Non-pigmented ciliary epithelial cell (primary cell): Measurements from ENCODE around the gene METTL27.
"Not testable (repeated sequence)": the region's sequence is repeated elsewhere in the genome, so short reads cannot be mapped to it uniquely, and the experiment has no call there.

Experiments used
- DNase-seq: peaks from one replicate; pipeline ENCODE4 v3.0.0-alpha.2; 2010; ENCODE audit warnings: low read depth

The METTL27 gene

DNA sequence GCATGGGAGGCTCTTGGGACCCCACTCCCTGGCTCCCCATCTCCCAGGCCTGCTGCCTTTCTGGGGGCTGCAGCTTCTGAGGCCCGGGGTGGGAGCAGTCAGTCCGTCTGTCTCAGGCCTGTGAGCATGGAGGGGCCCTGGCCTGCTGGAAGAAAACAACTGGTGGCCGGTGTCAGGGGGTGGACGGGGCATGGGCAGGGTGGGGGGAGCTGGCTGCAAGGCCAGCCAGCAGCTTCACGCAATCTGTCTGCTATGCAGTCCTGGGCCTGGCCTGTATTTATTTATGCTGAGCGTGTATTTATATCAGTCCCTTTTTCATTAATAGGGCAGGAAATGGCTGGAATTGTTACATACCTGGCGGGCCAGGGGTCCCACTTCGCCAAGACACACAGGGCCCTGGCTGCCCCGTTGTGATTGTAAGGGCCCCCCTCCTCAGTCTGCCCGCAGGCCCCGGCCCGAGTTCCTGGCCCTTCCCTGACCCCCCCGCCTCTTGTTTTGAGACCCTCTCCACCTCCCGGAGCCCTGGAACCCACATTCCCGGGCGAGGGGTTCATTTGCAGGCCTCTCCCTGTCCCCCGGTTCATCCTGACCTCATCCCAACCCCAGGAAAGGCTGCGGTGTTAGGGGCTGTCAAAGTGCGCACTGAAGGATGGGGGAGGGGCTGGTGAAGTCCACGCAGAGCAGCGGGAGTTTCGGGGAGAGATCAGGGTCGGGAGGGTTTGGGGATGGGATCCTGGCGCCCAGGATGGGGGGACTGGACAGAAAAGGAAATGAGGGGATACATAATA, 26.9 kb upstream of the METTL27 start:
- no peak for DNase-seq

DNA sequence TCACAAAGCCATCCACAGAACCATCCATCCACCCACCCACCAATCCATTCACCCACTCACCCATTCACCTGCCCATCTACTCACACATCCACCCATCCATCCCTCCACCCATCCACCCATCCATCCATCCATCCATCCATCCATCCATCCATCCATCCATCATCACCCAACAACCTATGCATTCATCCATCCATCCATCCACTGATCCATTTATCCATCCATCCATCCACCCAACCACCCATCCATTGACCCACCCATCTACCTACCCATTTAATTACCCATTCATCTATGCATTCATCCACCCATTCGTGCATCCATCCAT, 24.1 kb upstream of the METTL27 start:
- no peak for DNase-seq

DNA sequence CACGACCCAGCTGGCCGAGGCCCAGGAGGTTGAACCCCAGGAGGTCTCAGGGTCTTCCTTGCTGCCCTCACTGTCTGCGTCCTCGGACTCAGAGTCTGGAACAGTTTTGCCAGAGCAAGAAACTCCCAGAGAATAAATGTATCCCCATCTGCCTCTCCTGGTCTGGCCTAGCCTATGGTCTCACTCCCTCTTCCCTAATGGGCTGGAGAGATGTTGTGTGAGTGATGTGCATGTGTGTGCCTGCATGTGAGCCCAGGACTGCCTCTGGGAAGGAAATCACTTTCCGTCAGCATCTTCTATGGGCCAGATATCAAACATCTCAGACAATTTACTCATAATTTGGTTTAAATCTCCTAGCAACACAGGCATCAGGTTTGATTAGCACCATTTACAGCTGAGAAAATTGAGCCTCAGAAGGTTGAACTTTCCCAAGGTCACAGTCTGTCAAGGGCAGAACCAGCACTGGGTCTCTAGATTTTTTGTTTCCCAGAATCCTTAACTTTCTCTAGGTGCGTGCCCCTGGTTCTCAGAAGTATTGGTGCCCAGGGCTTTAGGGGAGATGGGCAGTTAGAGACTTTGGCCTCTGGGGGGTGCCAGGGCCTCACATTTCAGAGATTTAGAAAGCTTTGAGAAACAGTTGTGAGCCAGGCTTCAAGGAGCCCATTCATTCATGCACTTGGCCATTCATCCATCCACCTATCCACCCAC, 23.6 kb upstream of the METTL27 start:
- DNase-seq, result no peak

DNA sequence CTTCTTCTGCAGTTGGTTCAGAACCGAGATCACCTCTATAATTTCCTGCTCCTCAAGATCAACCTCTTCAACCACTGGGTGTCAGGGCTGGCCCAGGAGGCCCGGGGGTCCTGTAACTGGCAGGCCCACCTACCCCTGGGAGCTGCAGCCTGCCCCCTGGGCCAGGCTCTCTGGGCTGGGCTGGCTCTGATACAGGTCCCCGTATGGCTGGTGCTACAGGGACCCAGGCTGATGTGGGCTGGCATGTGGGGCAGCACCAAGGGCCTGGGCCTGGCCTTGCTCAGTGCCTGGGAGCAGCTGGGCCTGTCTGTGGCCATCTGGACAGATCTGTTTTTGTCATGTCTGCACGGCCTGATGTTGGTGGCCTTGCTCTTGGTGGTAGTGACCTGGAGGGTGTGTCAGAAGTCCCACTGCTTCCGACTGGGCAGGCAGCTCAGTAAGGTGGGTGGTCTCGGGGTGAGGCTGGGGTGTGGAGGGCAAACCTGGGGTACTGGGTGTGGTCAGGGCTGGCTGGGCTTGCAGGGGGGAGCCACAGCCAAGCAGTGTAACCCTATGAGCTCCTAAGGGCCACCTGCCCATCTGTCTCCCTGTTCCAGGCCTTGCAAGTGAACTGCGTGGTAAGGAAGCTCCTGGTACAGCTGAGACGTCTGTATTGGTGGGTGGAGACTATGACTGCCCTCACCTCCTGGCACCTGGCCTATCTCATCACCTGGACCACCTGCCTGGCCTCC, 22.8 kb upstream of the METTL27 start:
- no peak for DNase-seq

DNA sequence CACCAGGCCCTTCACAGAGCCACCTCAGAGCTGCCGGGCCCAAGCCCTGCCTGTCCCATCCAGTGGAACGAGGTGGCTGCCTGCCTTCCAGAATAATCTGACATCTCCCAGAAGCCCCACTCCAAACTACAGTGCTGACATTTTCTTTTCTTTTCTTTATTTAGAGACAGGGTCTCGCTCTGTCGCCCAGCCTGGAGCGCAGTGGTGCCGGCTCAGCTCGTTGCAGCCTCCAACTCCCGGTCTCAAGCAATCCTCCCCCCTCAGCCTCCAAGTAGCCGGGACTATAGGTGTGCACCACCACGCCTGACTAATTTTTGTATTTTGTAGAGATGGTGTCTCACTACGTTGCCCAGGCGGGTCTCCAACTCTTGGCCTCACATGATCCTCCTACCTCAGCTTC, 19.0 kb upstream of the METTL27 start:
- DNase-seq, result no peak

DNA sequence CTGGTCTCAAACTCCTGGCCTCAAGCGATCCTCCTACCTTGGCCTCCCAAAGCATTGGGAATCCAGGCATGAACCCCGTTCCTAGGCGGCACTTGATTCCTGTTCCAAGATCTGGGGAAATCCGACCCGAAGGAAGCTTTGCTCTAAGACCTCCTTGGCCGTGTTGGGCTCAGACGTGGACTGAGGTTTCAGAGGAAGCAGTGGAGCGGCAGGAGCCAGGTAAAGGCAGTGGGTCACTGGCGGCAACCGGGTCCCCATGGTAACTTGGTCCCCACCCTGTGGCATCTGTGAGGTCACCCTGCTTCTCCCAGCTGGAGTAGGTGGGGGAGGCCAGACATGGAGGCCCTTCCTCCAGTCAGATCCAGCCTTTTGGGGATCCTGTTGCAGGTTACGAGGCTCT, 18.5 kb upstream of the METTL27 start, which contains the start of gene TMEM270:
TMEM270 (plus strand) TSS at position 301 of the 400 bp plus-strand sequence; CDS start at position 337, 36 bp downstream.
- DNase-seq, result no peak

DNA sequence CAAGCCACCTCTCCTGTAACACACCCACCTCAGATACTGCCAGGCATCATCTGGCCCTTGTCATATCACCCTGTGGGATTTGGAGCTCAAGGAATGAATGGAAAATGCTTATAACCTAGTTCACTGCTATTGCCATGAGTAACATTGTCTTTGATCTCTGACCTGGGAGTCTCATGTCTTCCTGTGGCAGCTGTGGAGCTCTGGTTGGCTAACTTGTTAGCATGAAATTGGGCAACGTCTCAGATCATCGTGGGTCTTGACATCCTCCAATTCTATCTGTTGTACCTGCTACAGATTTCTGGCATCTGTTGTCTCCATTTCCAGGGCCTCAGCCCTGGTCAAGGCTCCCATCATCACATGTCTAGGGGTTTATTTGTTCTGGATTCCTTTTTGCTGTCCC, 16.5 kb upstream of the METTL27 start:
- no peak for DNase-seq

DNA sequence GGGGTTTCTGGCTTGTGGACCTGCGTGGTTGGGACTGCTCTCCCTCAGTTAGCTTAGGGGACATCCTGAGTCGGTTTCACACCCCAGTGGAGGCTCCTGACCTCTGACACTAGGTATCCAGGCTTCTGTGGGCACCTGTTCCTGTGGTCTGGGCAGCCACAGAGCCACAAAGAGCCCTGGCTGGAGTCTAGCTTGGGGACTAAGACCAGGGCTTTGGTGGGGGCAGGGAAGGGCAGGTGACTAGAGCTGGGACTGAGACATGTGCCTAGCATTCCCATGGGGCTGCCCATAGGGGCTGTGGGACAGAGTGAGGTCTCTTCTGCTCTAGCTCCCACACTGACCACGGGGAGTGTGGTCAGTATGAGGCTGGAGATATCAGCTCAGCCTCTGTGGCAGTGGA, 14.6 kb upstream of the METTL27 start:
- DNase-seq, result no peak

DNA sequence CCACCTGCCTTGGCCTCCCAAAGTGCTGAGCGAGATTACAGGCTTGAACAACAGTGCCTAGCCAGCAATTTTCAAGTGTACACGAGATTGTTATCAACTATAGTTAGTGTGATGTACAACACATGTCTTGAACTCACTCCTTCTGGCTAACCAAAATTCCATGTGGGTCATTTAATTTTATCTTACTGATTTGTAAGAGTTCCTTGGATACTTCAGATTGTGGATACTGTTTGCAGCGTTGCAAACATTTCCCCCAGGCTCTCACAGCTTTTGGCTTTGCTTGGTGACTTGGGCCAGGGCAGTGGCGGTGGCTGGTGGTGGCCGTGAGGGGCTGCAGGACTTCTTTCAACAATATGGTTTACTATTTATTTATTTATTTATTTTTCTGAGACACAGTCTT, 10.2 kb upstream of the METTL27 start:
- DNase-seq, result no peak

DNA sequence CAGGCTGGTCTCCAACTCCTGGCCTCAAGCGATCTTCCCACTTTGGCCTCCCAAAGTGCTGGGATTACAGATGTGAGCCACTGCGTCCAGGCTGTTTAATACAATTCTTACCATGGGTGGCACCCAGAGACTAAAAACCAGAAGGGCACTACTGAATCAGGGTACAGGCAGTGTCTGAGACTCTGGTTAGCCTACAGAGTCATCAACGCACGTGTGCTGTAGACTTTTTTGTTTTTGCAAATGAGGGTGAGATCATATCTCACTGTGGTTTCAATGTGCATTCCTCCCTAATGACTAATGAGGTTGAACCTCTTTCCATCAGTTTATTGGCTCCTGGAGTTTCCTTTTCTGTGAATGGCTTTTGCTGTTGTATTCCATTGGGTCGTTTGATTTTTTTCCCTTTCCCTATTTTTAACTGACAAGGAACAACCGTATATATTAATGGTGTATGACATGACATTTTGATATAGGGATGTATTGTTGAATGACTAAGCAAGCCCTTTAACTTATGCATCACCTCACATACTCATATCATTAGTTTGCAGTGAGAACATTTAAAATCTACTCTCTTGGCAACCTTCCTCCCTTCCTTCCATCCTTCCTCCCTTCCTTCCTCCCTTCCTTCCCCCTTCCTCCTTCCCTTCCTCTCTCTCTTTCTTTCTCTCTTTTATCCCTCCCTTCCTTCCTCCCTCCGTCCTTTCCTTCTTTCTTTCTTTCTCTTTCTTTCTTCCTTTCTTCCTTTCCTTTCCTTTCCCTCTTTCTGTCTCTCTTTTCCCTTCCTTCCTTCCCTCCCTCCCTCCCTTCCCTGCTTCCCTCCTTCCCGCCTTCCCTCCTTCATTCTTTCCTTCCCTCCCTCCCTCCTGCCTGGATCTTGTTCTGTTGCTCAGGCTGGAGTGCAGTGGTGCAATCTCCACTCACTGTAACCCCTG, 9.4 kb upstream of the METTL27 start:
- peak; percentile 95 for DNase-seq

DNA sequence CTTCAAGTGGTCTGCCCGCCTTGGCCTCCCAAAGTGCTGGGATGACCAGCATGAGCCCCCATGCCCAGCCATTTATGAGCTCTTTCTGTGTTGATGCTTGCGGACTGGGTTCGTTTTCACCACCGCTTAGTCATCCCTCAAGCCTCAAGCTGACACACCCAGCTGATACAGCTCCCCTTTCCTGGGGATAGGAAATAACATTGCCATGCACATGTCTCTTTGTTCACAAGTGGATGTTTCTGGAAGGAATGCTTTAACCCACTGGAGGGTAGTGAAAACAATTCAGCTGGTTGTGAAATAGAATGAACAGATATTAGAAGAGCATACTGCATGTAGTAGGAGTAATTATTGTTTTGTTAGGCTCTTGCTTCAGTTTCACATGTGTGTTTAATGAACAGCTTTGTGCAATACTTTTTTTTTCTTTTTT, 8.5 kb upstream of the METTL27 start:
- DNase-seq, result peak; percentile 95

DNA sequence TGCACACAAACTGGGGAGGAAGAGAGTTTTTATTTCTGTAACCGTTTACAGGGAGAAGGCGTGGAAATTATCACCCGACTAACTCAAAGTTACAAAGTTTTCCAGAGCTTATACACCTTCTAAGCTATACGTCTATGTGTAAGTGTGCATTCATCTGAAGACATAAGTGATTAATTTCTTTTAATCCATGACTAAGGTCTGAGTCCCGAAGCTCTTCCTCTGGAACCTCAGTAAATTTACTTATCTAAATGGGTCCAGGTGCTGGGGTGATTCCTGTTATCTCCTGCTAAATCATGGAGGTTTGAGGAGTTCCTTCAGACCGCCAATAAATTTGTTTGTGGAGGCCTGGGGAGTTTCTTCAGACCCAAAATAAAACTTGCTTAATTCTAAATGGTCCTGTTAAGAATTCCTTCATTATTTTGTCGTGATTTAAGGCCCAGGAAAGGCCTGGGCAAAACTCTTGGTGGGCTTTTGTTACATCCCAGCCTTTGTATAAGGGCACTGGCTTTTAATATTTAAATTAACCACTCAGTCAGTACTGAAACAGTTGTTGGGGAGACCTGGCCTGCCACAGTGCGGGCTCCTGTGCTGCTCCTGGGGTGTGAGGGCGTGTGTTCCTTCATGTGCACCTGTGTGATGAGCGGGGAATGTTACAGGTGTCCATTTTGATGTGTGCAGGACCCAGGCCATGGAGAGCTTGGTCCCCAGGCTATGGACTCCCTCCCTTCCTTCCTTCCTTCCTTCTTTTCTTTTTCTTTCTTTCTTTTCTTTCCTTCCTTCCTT, 5.8 kb upstream of the METTL27 start:
- DNase-seq, result no peak

DNA sequence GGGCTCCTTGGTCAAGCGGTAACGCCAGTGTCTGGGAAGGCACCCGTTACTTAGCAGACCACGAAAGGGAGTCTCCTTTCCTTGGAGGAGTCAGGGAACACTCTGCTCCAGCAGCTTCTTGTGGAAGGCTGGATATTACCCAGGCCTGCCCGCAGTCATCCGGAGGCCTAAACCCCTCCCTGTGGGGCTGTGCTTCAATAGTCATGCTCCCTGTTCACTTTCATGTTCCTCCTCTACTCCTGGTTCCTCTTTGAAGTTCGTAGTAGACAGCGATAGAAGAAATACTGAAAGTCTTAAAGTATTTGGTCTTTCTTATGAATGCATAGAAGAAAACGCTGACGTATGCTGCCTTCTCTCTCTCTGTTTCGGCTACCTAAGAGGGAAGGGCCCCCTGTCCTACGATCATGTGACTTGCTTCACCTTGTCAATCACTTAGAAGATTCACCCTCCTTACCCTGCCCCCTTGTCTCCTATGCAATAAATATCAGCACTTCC, 3.4 kb upstream of the METTL27 start:
- not testable (repeated sequence) for DNase-seq

DNA sequence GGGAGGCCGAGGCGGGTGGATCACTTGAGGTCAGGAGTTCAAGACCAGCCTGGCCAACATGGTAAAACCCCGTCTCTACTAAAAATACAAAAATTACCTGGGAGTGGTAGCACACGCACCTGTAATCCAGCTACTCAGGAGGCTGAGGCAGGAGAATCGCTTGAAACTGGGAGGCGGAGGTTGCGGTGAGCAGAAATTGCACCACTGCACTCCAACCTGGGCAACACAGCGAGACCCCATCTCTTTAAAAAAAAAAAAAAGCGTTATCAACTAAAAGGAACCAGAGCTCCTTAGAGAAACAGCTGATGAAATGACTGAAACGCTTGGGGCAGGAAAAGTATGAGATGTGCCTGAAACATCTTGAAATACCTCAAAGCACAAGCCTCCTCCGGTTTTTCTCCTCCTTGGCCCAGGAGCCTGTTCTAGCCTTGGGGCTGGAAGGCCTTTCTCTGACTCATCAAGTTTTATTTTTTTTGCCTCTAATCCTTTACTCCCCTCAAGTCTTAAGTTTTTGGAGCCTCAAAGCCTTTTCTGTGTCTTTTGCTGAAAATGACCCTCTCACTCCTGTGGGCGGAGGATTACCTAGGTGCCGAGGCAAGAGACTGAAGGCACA, 2.6 kb upstream of the METTL27 start:
- DNase-seq, result peak; percentile 50

DNA sequence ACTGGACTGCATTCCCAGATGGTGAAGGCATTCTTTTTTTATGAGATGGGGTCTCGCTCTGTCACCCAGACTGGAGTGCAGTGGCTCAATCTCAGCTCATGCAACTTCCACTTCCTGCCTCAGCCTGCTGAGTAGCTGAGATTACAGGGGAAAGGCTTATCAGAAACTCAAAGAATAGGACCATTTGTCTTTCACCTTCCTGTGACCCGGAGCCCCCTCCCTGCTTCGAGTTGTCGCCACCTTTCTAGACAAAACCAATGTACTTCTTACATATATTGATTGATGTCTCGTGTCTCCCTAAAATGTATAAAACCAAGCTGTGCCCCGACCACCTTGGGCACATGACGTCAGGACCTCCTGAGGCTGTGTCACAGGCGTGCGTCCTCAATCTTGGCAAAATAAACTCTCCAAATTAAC, 1.8 kb upstream of the METTL27 start:
- DNase-seq, result no peak

DNA sequence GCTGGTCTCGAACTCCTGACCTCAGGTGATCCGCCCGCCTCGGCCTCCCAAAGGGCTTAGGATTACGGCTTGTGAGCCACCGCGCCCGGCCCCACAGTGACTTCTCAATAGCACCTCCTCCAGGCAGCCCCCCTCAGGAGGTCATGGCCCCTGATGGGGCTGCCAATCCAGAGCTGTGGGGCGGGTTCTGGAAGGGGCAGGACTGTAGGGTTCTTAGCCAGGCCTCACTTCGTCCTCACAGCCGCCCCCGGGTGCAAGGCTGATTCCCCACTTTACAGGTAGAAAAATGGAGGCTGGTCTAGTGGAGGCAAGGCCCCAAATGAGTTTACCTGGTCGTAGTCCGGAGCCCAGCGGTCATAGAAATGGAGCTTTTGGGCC, 638 bp downstream of the METTL27 start:
- DNase-seq, result no peak

DNA sequence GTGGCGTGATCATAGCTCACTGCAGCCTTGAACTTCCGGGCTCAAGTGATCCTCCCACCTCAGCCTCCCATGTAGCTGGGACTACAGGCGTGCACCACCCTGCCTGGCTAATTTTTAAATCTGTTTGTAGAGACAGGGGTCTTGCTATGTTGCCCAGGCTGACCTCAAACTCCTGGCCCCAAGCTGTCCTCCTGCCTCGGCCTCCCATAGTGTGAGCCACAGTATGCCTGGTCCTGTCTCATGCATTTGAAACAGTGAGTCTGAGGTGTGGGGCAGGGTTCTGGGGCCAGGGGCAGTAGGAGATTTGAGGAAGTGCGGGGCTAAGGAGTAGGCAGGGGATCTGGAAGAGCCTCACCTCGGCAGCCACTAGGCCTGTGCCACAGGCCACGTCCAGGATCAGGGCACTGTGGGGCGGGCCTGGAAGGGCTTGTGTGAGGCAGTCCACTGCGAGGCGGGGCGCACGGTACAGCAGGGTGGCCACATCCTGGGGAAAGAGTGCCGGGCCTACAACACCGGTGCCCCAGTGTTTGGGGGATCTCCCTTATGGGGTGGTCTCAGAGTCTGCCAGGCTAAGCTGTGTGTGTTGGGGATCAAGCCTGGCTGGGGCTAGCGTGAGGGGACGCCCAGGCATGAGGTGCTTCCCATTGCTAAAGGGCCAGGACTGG, 1.5 kb downstream of the METTL27 start:
- DNase-seq, result no peak

DNA sequence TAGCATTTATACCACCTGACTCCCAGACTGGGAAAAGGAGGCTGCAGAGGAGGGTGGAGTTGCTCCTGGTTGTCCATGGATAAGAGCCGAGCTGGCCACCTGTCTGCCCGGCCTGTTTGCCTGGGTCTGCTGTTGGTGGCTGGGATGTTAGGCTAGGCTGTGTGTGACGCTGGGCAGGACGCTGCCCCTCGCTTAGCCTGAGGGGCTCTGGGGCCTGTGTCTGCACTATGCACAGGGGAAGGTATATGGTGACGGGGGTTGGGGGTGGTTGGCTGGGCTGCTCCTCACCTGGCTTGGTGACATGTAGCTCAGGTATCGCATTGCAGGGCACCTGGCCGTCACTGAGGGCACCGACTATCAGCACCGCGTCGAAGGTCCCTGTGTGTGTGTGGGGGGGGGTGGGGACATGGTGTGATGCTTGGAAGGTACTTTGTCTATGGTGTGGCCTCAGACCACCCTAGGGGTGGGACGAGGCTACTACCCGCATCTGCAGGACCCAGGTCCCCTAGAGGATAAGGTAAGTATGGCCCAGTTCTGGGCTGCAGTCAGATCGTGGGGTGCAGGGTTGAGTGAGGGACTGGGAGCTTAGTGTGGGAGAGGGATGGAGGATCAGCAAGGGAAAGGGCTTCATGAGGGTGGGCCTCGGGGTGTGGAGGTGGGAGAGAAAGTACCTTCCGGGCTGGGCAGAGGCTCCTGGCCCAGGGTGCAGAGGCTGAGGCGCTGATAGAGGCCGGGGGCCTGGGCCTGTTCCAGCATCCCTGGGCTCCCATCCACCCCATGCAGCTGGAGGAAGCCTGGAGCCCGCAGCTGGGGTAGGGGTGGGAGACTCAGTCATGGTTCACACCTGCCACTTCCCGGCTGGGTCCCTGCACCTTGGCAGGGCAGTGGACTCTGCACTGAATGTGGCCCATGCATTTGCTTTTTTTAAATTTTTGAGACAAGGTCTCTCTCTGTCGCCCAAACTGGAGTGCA, 2.3 kb downstream of the METTL27 start:
- no peak for DNase-seq

DNA sequence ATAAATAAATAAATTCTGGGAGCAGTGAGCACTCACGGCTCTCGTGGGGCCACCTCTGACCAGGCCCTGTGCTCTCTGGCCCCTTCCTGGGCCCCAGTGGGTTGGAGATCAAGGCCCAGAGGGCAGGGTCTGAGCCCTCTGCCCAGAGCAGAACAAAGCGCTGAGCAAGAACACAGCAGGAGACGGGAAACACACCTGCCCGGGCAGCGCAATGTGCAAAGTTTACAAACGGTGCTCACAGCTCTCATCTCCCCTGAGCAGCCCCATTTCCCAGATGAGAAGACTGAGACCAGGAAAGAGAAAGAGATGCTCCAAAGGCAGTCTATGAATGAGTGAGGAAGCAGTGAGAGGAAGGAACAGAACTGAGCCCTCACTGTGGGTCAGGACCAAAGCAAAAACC, 3.0 kb downstream of the METTL27 start:
- DNase-seq, result no peak
